Measurements from ENCODE around the gene TALDO1. TPM values are rescaled to one million over a fixed set of nuclear protein-coding genes. Genes with fewer than 3 reads are reported as not detected.

TALDO1 gene
- total and polyA plus RNA-seq, 2 of the 8 experiments (the other 6 are each of a cell fraction or from before 2014, with no cell fraction given), result 265 to 308 TPM

DNA sequence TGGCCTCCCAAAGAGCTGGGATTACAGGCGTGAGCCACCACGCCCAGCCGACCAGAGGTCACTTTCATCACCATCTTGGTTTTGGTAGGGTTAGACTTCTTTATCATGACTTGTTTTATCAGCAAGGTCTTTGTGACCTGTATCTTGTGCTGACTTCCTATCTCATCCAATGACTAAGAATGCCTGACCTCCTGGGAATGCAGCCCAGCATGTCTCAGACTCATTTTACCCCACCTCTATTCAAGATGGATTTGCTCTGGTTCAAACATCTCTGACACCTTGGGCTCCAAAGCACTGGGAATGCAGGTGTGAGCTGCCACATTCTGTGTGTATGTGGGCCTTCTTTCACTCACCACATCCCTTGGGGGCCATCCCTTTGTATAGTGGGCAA lies 5.1 kb upstream of the TALDO1 start (continued):
- TF ChIP-seq EZH2 (IDR thresholded peaks at IDR 0.05; ENCODE audit: low read depth, low read length, severe bottlenecking) (no peak), PHF8 (conservative IDR thresholded peaks at IDR 0.05; ENCODE audit: low read depth, low read length) (no peak)

Measured in H1 (cell line).